ENCODE data around the gene TYMP. TPM values are rescaled to one million over a fixed set of nuclear protein-coding genes. Genes with fewer than 3 reads are reported as not detected.

Gene TYMP
- total RNA-seq, 1 donor from 2014 or later = 48.8 TPM

GRCh38 chr22:50563413-50564160 lies 33.8 kb upstream of the TYMP start:
- intact Hi-C loops (cut with micrococcal nuclease) = loop anchor here (1.0 to 5.0 kb wide), 3 partner anchors 19 to 59 kb away; partner anchors contain the start of genes CHKB and KLHDC7B

GRCh38 chr22:50562523-50563412 lies 33.0 kb upstream of the TYMP start, which contains the start of gene SYCE3:
TSS of gene SYCE3 (minus strand) at chr22:50562919. CDS start at chr22:50556405, 6,514 bp downstream.
- intact Hi-C loops (cut with micrococcal nuclease) = loop anchor here (1.0 to 5.0 kb wide), 5 partner anchors 18 to 60 kb away; partner anchors contain the start of genes CHKB, KLHDC7B and NCAPH2

GRCh38 chr22:50561401-50562358 lies 31.9 kb upstream of the TYMP start:
- intact Hi-C loops (cut with micrococcal nuclease) = loop anchor here (1.0 to 5.0 kb wide), 4 partner anchors 17 to 61 kb away; partner anchors contain the start of genes KLHDC7B and NCAPH2

GRCh38 chr22:50560034-50560433 lies 30.2 kb upstream of the TYMP start:
- intact Hi-C loops (cut with micrococcal nuclease) = loop anchor here (5.0 kb wide), 1 partner anchor 62 kb away; no protein-coding TSS in a partner anchor

GRCh38 chr22:50556703-50557102 lies 26.9 kb upstream of the TYMP start:
- intact Hi-C loops (cut with micrococcal nuclease) = no loop called here

- intact Hi-C loops (cut with micrococcal nuclease) = no loop called here
Observed at GRCh38 chr22:50553310-50553709, 23.5 kb upstream of the TYMP start.

GRCh38 chr22:50551160-50551752 lies 21.4 kb upstream of the TYMP start:
- intact Hi-C loops (cut with micrococcal nuclease) = no loop called here

- intact Hi-C loops (cut with micrococcal nuclease) = no loop called here
Observed at GRCh38 chr22:50550395-50550794, 20.6 kb upstream of the TYMP start.

GRCh38 chr22:50548921-50549790 lies 19.3 kb upstream of the TYMP start:
- intact Hi-C loops (cut with micrococcal nuclease) = no loop called here

GRCh38 chr22:50548040-50548920 lies 18.5 kb upstream of the TYMP start:
- intact Hi-C loops (cut with micrococcal nuclease) = no loop called here

GRCh38 chr22:50547263-50547985 lies 17.6 kb upstream of the TYMP start:
- intact Hi-C loops (cut with micrococcal nuclease) = no loop called here

GRCh38 chr22:50546326-50547262 lies 16.8 kb upstream of the TYMP start:
- intact Hi-C loops (cut with micrococcal nuclease) = no loop called here

- intact Hi-C loops (cut with micrococcal nuclease) = loop anchor here (2.0 kb wide), 2 partner anchors 15 to 17 kb away; partner anchors contain the start of genes SYCE3 and TYMP
Observed at GRCh38 chr22:50545522-50546325, 15.9 kb upstream of the TYMP start, which contains the start of gene KLHDC7B. TSS of gene KLHDC7B (plus strand) at chr22:50545899. CDS start at chr22:50546244, 345 bp downstream.

GRCh38 chr22:50544746-50545253 lies 15.0 kb upstream of the TYMP start:
- intact Hi-C loops (cut with micrococcal nuclease) = loop anchor here (1.0 to 2.0 kb wide), 3 partner anchors 14 to 77 kb away; partner anchors contain the start of genes SYCE3 and TYMP
